Erythroblast (primary cell): Measurements from ENCODE around the gene ZNF746.

Source experiments
- GATA1 ChIP-seq: IDR thresholded peaks from 2 replicates; pipeline ENCODE4 v1.6.1; 2011; ENCODE audit warnings: low read depth, mild to moderate bottlenecking, control low read depth, low read length, moderate library complexity
- POLR2A ChIP-seq: IDR thresholded peaks from 2 replicates; pipeline ENCODE4 v1.6.1; 2011; ENCODE audit warnings: mild to moderate bottlenecking, low read length

DNA sequence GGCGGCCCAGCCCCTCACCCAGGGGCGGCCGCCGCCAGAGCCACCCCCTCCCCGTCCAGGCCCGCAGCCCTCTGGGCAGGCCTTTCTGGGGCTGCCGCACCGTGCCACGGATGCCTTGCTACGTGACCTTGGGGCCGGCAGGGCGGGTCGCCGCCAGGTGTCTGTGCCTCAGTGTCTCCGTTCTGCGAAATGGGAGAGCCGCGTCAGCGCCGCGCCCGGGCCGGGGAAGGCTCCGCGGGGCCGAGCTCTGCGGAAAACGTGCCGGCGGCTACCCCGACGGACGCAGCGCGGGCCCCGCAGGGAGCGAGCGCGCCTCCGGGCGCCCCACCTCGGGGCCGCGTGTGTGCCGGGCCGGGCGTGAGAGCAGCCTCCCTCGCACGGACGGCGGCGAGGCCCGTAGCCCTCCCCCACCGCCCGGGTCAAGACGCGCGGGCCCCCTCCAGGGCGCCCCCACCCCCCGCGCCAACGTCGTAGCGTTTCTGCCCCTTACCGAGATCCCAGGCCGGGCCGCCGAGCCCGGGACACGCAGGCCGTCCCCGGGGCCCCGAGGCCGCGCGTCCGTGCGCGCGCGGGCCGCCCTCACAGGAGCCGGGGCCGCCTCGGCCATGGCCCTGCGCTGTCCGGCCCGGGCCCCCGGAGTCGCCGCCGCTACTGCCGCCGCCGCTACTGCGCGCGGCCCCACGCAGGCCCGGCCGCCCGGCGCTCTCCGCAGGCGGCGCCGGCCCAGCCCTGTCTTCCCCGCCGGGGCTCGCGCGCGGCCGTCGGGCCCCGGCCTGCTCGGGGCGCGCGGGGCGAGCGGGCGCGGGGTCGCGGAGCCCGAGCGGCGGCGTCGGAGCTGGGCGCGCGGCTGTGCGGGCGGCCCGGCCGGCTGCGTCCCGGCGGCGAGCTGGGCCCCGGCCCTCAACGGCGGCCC lies 37.8 kb downstream of the ZNF746 start:
- TF ChIP-seq POLR2A = no peak
- TF ChIP-seq GATA1 = no peak
